22Rv1 (cell line): Measurements from ENCODE around the gene ALDH1A3.

Source experiments
- ZFX ChIP-seq: fragments of 450-650 bp; IDR thresholded peaks from 2 replicates; pipeline ENCODE4 v1.6.1; 2017; ENCODE audit warnings: antibody characterized with exemption, borderline replicate concordance
- TF ChIP-seq, protein P1 (sequence below): fragments of 450-650 bp; IDR thresholded peaks from 2 replicates; pipeline ENCODE4 v1.5.1; 2017; ENCODE audit warnings: mild to moderate bottlenecking

DNA sequence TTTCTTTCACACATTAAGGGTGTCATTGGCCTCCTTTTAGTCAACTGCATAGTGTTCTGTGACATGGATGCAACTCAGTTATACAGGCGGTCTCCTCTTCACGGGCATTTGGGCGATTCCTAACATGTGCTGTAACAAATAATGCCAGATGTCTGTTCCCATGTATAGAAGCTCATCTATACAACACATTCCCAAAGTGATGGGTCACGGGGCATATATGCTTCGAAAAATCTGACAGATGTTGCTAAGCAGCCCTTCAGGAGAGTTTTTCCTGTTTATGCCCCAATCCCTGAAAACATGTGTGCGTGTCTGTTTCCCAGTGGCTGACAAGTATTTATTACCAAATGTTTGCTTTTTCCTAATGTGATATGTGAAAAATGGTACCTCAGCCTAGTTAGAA, 65.4 kb downstream of the ALDH1A3 start:
- TF ChIP-seq, protein P1, sequence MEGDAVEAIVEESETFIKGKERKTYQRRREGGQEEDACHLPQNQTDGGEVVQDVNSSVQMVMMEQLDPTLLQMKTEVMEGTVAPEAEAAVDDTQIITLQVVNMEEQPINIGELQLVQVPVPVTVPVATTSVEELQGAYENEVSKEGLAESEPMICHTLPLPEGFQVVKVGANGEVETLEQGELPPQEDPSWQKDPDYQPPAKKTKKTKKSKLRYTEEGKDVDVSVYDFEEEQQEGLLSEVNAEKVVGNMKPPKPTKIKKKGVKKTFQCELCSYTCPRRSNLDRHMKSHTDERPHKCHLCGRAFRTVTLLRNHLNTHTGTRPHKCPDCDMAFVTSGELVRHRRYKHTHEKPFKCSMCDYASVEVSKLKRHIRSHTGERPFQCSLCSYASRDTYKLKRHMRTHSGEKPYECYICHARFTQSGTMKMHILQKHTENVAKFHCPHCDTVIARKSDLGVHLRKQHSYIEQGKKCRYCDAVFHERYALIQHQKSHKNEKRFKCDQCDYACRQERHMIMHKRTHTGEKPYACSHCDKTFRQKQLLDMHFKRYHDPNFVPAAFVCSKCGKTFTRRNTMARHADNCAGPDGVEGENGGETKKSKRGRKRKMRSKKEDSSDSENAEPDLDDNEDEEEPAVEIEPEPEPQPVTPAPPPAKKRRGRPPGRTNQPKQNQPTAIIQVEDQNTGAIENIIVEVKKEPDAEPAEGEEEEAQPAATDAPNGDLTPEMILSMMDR: no peak
- no peak for TF ChIP-seq ZFX
